AG08396 (cell line): ENCODE results near the gene SLC15A2.

Experiments used
- DNase-seq: peaks from one replicate; pipeline ENCODE4 v3.0.0; 2012; ENCODE audit warnings: low spot score, mixed read lengths

The SLC15A2 gene

DNA sequence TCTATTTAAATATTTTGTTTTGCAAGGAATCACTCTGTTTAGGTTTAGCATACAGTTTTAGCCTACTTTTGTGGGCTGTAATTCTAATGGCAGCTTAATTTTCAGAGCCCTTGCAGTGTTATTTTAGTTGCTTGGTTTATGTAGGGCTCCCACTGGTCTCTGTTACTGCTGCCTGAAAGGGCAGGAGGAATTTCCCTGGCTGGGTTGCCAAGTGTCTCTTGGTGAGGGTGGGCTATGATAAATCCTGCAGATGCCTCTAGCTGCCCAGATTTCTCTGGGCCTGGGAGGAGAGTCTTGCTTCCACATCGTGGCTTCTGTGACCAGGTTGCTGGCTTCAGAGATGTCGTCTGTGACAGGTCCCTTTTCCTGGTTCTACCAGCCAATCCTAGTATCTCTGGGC, 91.6 kb downstream of the SLC15A2 start:
- DNase-seq: no peak

DNA sequence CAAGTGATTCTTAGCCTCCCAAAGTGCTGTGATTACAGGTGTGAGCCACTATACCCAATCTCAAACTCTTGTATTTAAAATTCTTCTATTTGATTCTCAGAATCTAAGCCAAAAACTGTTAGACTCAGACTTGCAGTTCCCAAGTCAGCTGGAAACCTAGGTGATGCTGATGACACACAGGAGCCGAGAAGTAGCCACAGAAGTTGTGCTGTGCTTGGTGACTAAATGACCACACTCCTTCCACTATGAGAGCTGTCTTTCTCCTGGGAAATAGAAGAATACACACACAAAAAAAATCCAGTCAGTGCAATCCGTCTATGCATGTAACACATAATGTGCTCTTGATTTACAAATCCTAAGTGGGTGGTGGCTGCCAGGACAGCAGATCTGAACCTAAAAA, 93.9 kb downstream of the SLC15A2 start:
- DNase-seq: no peak

DNA sequence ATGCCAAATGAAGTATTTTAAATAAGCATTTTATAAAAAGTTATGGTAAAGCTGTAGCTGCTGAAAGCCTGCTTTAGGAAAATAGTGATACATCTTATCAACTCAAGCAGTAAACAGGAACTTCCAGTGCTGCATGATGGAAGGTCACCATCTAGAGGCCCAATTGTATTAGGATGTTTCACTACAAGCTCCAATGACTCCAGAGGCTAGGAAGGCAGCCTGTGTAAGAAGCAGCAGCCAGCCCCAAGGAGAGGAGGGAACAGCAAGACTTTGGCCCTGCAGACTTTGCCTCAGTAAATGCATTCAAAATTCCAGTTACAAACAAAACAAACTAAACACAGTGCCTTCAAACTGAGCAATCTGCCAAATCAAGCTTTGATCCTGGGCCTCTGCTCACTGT, 95.7 kb downstream of the SLC15A2 start:
- no peak for DNase-seq

DNA sequence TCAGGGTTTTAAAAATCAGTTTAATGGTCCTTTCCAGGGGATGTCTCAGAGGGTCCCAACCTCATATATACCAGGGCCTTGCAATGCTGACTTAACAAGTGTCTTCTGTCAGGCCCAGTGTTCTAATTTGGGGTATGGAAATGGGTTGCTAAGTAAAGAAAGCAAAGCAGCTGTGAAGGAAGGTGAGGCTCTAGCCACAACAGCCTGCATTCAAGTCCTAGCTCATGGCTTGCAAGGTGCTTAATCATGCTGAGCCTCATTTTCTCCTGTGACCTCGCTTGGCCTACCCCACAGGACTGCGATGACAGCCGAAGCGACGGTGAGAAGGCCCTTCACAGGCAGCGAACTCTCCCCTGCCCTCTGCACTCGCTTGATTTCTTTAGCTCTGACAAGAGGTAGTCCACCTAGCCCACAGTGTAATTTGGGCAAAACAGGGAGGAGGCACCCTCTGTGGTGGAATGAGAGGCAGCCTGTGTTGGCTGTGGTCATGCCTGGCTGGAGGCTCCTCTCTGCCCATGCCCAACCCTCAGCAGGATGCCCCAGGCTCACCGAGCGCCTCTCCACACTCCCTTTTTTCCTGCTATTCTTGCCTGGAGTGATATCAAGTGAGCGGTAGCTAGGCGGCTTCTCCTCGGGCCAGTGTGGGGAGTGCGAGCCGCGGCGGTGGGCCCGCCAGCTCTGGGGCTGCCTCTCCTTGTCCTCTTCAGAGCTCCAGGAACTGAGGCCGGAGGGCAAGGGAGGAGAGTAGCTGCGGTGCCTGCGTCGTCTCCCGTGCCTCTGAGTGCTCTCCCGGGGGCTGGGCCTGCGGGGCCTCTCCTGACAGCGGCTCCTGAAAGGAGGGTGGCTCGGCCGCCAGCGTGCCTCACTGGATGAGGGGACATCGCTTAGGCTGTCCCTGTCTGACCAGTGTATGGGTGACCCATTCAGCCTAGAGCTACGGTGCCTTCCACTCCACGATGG, 98.7 kb downstream of the SLC15A2 start:
- DNase-seq: no peak
